HG02763 (cell line): ENCODE results near the gene ASCC1.

Source experiments
- ATAC-seq: cut with Tn5 transposase; IDR thresholded peaks from one replicate; pipeline ENCODE4 v1.9.1; 2021; ENCODE audit warnings: mild to moderate bottlenecking, moderate library complexity; ENCODE audit not compliant: unreplicated experiment

The ASCC1 gene

GRCh38 chr10:72086466-72087391, 129.3 kb downstream of the ASCC1 start:
- no peak for ATAC-seq

GRCh38 chr10:72085864-72086465, 130.1 kb downstream of the ASCC1 start:
- ATAC-seq, result no peak

GRCh38 chr10:72085166-72085565, 130.9 kb downstream of the ASCC1 start:
- no peak for ATAC-seq

- ATAC-seq, result no peak
These were observed 132.2 kb downstream of the ASCC1 start for GRCh38 chr10:72083790-72084459.

GRCh38 chr10:72082856-72083789, 133.0 kb downstream of the ASCC1 start:
- no peak for ATAC-seq

GRCh38 chr10:72081772-72082590, 134.1 kb downstream of the ASCC1 start:
- no peak for ATAC-seq

- no peak for ATAC-seq
These were observed 134.9 kb downstream of the ASCC1 start for GRCh38 chr10:72081210-72081609.

GRCh38 chr10:72080042-72080975, 135.8 kb downstream of the ASCC1 start:
- ATAC-seq, result no peak

- ATAC-seq, result no peak
These were observed 136.7 kb downstream of the ASCC1 start for GRCh38 chr10:72079356-72079755.

- no peak for ATAC-seq
These were observed 138.6 kb downstream of the ASCC1 start for GRCh38 chr10:72077275-72077990.

GRCh38 chr10:72076756-72077155, 139.3 kb downstream of the ASCC1 start:
- ATAC-seq, result no peak

GRCh38 chr10:72075376-72076115, 140.5 kb downstream of the ASCC1 start:
- ATAC-seq, result no peak

GRCh38 chr10:72074574-72075375, 141.3 kb downstream of the ASCC1 start:
- no peak for ATAC-seq

- ATAC-seq, result no peak
These were observed 142.1 kb downstream of the ASCC1 start for GRCh38 chr10:72073708-72074573.

GRCh38 chr10:72072639-72073038, 143.4 kb downstream of the ASCC1 start:
- no peak for ATAC-seq

GRCh38 chr10:72072046-72072445, 144.0 kb downstream of the ASCC1 start:
- no peak for ATAC-seq
